ENCODE results near the gene NOP14.

DNA sequence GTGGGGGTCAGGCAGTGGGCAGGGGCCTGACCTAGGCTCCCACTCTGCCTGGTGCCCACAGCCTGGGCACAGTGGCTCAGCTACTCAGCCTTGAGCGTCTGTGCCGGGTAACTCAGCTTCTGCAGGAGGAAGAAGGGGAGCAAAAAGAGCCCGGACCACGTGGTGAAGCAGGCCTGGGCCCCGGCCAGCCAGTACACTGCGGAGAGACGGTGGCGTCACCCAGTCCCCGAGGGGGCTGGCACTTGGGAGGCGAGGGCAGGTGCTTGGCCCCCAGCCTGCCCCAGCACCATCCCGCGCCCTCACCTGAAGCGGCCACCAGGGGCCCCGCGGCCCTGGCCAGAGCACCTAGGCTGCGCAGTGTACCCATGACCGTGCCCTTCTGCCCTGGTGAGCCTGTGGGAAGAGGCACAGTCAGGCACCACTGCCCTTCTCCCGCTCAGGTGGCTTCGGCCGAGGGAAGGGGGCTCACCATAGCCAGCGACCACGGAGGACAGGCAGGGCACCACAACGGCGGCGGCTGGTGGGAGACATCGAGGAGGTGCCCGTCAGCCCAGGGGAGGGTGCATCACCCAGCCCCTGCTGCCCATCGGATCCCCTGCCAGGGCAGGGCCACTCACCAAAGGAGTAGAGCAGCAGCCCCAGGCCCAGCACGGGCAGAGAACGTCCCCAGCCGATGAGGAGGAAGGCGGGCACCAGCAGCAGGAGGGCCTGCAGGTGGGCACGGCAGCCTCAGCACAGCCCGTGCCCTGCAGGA lies 32.3 kb downstream of the NOP14 start:
- TF ChIP-seq, protein P1, sequence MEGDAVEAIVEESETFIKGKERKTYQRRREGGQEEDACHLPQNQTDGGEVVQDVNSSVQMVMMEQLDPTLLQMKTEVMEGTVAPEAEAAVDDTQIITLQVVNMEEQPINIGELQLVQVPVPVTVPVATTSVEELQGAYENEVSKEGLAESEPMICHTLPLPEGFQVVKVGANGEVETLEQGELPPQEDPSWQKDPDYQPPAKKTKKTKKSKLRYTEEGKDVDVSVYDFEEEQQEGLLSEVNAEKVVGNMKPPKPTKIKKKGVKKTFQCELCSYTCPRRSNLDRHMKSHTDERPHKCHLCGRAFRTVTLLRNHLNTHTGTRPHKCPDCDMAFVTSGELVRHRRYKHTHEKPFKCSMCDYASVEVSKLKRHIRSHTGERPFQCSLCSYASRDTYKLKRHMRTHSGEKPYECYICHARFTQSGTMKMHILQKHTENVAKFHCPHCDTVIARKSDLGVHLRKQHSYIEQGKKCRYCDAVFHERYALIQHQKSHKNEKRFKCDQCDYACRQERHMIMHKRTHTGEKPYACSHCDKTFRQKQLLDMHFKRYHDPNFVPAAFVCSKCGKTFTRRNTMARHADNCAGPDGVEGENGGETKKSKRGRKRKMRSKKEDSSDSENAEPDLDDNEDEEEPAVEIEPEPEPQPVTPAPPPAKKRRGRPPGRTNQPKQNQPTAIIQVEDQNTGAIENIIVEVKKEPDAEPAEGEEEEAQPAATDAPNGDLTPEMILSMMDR (conservative IDR thresholded peaks at IDR 0.05; ENCODE audit: low read length): no peak
- TF ChIP-seq EZH2phosphoT487 (IDR thresholded peaks at IDR 0.05; ENCODE audit: borderline replicate concordance): no peak

All from Loucy (cell line).